ENCODE results near the gene PBLD.

DNA sequence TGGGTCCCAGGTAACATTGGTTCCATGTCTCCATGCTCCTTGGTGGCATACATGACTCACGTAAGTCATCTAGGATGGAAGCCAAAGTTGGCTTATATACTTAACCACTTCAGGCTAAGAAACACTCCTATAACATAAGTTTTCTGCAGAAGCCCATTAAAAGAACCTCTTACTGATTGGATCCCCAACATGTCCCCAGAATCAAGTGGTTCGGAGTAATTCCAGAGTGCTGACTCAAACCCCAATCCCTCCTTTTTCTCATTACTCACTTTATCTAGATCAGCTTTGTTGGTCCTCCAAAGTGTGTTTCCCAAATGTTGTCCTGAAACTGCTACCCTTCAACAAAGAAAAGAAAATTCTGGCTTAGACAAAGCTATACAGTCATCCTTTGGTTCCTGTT is 90.7 kb downstream of the PBLD start:
- TF ChIP-seq SIN3A (IDR thresholded peaks at IDR 0.05; ENCODE audit: borderline replicate concordance, insufficient read depth, low read depth, low read length) (no peak), POLR2AphosphoS5 (IDR thresholded peaks at IDR 0.05; ENCODE audit: low read depth, low read length) (no peak), TCF7L2 (IDR thresholded peaks at IDR 0.05; ENCODE audit: low read depth, low read length) (no peak)
- TF ChIP-seq, protein P1, sequence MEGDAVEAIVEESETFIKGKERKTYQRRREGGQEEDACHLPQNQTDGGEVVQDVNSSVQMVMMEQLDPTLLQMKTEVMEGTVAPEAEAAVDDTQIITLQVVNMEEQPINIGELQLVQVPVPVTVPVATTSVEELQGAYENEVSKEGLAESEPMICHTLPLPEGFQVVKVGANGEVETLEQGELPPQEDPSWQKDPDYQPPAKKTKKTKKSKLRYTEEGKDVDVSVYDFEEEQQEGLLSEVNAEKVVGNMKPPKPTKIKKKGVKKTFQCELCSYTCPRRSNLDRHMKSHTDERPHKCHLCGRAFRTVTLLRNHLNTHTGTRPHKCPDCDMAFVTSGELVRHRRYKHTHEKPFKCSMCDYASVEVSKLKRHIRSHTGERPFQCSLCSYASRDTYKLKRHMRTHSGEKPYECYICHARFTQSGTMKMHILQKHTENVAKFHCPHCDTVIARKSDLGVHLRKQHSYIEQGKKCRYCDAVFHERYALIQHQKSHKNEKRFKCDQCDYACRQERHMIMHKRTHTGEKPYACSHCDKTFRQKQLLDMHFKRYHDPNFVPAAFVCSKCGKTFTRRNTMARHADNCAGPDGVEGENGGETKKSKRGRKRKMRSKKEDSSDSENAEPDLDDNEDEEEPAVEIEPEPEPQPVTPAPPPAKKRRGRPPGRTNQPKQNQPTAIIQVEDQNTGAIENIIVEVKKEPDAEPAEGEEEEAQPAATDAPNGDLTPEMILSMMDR (IDR thresholded peaks at IDR 0.05): no peak
- TF ChIP-seq, protein P2, sequence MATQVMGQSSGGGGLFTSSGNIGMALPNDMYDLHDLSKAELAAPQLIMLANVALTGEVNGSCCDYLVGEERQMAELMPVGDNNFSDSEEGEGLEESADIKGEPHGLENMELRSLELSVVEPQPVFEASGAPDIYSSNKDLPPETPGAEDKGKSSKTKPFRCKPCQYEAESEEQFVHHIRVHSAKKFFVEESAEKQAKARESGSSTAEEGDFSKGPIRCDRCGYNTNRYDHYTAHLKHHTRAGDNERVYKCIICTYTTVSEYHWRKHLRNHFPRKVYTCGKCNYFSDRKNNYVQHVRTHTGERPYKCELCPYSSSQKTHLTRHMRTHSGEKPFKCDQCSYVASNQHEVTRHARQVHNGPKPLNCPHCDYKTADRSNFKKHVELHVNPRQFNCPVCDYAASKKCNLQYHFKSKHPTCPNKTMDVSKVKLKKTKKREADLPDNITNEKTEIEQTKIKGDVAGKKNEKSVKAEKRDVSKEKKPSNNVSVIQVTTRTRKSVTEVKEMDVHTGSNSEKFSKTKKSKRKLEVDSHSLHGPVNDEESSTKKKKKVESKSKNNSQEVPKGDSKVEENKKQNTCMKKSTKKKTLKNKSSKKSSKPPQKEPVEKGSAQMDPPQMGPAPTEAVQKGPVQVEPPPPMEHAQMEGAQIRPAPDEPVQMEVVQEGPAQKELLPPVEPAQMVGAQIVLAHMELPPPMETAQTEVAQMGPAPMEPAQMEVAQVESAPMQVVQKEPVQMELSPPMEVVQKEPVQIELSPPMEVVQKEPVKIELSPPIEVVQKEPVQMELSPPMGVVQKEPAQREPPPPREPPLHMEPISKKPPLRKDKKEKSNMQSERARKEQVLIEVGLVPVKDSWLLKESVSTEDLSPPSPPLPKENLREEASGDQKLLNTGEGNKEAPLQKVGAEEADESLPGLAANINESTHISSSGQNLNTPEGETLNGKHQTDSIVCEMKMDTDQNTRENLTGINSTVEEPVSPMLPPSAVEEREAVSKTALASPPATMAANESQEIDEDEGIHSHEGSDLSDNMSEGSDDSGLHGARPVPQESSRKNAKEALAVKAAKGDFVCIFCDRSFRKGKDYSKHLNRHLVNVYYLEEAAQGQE (IDR thresholded peaks at IDR 0.05; ENCODE audit: insufficient read depth in 1 of 2, low read depth in 2 of 2, low read length in 1 of 2): no peak

All from Panc1 (cell line).